ENCODE measurements around the gene JDP2. TPM values are rescaled to one million over a fixed set of nuclear protein-coding genes. Genes with fewer than 3 reads are reported as not detected.
A peak's percentile ranks its signal among the peaks of the same experiment; 100 is the strongest.

JDP2 gene
- total RNA-seq, 1 donor from 2014 or later = 13.1 TPM

DNA sequence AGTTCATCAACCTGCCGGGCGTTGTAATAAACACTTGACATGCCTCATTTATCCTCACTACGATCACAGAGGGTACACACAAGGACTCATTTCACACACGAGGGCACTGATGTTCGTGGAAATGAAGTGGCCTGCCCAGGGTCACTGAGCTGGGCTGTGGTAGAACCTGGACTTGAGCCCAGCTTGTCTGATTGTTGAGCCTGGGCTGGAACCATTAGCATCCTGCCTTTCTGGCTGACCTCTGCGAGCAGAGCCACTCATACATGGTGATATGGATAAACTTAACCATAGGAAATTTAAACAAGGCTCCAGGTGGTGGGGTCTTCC, 16.6 kb upstream of the JDP2 start:
- Mint-ChIP-seq H3K36me3 (ENCODE audit: insufficient read depth) (no peaks in the 10 kb centered on the region), H3K9me3 (ENCODE audit: low read depth) (no peaks in the 10 kb centered on the region), H3K27me3 (no peaks in the 10 kb centered on the region), H3K4me3 (ENCODE audit: low read depth) (no peak overlapping the region), H3K27ac (no peak overlapping the region), H3K4me1 (ENCODE audit: low read depth) (no peaks in the 10 kb centered on the region)
- TF ChIP-seq, protein P1, sequence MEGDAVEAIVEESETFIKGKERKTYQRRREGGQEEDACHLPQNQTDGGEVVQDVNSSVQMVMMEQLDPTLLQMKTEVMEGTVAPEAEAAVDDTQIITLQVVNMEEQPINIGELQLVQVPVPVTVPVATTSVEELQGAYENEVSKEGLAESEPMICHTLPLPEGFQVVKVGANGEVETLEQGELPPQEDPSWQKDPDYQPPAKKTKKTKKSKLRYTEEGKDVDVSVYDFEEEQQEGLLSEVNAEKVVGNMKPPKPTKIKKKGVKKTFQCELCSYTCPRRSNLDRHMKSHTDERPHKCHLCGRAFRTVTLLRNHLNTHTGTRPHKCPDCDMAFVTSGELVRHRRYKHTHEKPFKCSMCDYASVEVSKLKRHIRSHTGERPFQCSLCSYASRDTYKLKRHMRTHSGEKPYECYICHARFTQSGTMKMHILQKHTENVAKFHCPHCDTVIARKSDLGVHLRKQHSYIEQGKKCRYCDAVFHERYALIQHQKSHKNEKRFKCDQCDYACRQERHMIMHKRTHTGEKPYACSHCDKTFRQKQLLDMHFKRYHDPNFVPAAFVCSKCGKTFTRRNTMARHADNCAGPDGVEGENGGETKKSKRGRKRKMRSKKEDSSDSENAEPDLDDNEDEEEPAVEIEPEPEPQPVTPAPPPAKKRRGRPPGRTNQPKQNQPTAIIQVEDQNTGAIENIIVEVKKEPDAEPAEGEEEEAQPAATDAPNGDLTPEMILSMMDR (IDR thresholded peaks at IDR 0.05; ENCODE audit: unreplicated experiment) = no peak
- no peak for DNase-seq (ENCODE audit: low spot score, unreplicated experiment)

DNA sequence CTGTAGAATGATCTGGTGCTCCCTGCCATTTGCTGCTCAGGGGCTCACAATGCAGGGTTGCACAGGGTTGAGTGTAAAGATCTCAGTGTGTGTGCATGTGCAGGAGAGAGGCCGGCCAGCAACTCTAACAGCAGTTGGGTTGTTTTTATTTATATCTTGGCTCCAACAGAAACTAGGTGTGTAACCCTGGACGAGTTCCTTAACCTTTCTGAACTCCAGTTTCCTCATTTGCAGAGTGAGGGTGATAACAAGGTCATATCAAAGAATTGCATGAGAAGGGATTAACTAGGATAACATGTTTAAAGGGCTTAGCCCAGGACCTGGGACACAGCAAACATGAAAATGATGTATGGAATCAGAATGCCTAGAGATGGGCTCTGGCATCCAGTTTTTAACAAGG, 14.8 kb upstream of the JDP2 start:
- H3K27ac Mint-ChIP-seq = no peak overlapping the region
- TF ChIP-seq, protein P1 (IDR thresholded peaks at IDR 0.05; ENCODE audit: unreplicated experiment) = no peak
- no peak for DNase-seq (ENCODE audit: low spot score, unreplicated experiment)
- H3K36me3 Mint-ChIP-seq (ENCODE audit: insufficient read depth) = no peaks in the 10 kb centered on the region
- H3K9me3 Mint-ChIP-seq (ENCODE audit: low read depth) = no peaks in the 10 kb centered on the region
- no peaks in the 10 kb centered on the region for H3K4me1 Mint-ChIP-seq (ENCODE audit: low read depth)
- H3K4me3 Mint-ChIP-seq (ENCODE audit: low read depth) = no peak overlapping the region
- H3K27me3 Mint-ChIP-seq = no peaks in the 10 kb centered on the region

DNA sequence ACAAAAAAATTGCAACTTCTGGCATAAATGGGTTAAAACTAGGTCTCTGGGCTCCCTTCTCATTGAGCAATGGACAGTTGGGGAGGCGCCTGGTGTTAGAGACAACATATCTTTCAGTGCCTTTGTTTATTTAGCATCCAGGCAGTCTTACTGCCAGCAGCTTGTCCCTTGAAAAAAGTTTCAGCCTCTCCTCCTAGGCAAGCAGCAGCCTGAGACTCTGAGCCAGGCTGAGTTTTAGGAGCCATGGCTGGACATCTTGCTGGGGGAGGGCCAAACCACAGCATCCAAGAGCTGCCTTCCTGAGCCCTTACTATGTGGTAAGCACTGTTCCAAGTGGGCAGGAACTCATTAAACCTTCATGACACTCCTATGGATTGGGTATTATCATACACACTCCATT, 10.1 kb upstream of the JDP2 start:
- Mint-ChIP-seq H3K9me3 (ENCODE audit: low read depth) (no peaks in the 10 kb centered on the region), H3K4me3 (ENCODE audit: low read depth) (no peak overlapping the region), H3K36me3 (ENCODE audit: insufficient read depth) (no peaks in the 10 kb centered on the region), H3K27me3 (peaks cover 4% of the 10 kb centered on the region), H3K27ac (no peak overlapping the region), H3K4me1 (ENCODE audit: low read depth) (peaks cover 8% of the 10 kb centered on the region)
- no peak for DNase-seq (ENCODE audit: low spot score, unreplicated experiment)
- TF ChIP-seq, protein P1 (IDR thresholded peaks at IDR 0.05; ENCODE audit: unreplicated experiment) = no peak

DNA sequence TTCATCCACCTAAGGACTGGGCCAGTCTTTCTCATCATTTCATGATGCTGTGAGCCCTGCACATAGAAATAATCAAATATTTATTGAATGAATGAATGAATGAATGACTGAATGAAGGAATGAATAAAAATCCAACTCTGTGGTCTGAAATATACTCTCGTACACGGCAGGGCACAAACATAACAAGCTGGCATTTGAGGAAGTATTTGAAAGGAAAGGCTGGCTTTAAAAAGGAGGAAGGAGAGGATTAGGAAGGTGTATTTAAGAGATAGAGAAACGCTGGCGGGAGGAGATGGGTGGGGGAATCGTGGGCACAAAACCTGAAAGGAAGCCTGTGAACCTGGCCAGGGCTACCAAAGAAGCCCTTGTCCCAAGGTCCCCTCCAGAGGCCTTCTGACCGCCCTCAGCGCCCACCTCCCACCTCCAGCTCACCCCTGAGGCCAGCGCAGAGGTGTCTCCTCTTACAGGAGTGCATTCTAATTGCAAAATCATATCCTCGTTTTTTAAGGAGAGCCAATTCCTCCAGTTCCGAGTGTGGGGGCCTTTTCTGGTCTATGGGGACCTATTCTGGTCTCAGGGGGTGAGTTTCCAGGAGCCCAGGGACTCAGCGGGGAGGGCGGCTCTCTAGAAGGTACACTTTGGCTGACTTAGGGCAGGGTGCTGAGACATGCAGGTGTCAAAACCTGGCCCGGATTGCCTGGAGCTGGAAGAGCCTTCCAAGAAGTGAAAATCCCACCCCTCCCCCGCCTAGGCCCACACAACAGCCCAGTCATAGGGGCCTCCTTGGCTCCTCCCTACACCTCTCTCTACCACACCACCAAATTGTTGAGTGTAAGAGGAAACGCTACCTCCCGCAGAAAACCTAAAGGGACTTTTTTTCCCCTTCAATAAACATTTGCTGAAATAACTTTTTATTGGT, 8.7 kb upstream of the JDP2 start:
- Mint-ChIP-seq H3K36me3 (ENCODE audit: insufficient read depth) (no peaks in the 10 kb centered on the region), H3K4me1 (ENCODE audit: low read depth) (peaks cover 8% of the 10 kb centered on the region), H3K27ac (peak overlapping the region; percentile 20), H3K4me3 (ENCODE audit: low read depth) (peak overlapping the region; percentile 63), H3K9me3 (ENCODE audit: low read depth) (no peaks in the 10 kb centered on the region), H3K27me3 (peaks cover 4% of the 10 kb centered on the region)
- no peak for DNase-seq (ENCODE audit: low spot score, unreplicated experiment)
- TF ChIP-seq, protein P1 (IDR thresholded peaks at IDR 0.05; ENCODE audit: unreplicated experiment) = no peak

DNA sequence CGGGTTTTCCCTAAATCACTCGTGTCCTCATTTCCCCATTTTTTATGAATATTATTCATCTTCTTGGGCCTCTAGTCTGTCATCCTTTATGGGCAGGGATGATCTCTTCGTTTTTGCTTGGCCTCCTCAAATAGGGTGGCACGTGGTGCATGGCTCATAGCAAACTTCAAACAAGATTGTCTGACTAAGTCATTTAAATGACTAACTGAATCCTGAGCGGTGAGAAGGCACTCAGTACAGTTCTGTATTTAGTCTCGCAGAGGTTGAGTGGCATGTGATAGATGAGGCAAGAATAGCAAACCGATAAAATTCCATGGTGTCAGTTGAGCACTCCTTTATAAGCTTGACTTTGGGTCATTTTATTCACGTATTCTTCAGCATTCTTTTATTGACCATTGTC, 5.7 kb upstream of the JDP2 start:
- TF ChIP-seq, protein P1 (IDR thresholded peaks at IDR 0.05; ENCODE audit: unreplicated experiment) = no peak
- Mint-ChIP-seq H3K36me3 (ENCODE audit: insufficient read depth) (no peaks in the 10 kb centered on the region), H3K27ac (no peak overlapping the region), H3K4me1 (ENCODE audit: low read depth) (peaks cover 9% of the 10 kb centered on the region), H3K4me3 (ENCODE audit: low read depth) (no peak overlapping the region), H3K27me3 (peaks cover 25% of the 10 kb centered on the region), H3K9me3 (ENCODE audit: low read depth) (no peaks in the 10 kb centered on the region)
- no peak for DNase-seq (ENCODE audit: low spot score, unreplicated experiment)

All from progenitor cell of endocrine pancreas (in vitro differentiated cells).